Esophagus muscularis mucosa (tissue), 4 donors: Measurements from ENCODE around the gene KCNN2.

Experiments used
- CTCF ChIP-seq, 3 experiments: fragments of 200-600 bp in 2 of 3; fragments of 450-650 bp in 1 of 3; sonication (generic) in 2 of 3; IDR thresholded peaks; one replicate each; pipeline ENCODE4 v1.5.1; 2017 to 2019; ENCODE audit warnings: antibody characterized with exemption in 3 of 3, mild to moderate bottlenecking in 2 of 3, moderate library complexity in 1 of 3
- EP300 ChIP-seq: sonication (generic); formaldehyde crosslinking; IDR thresholded peaks from one replicate; pipeline ENCODE4 v1.6.1; 2017; ENCODE audit warnings: antibody characterized with exemption
- POLR2A ChIP-seq: fragments of 450-650 bp; IDR thresholded peaks from one replicate; pipeline ENCODE4 v1.6.1; 2017; ENCODE audit warnings: antibody characterized with exemption, moderate library complexity, mild to moderate bottlenecking, low read depth
- POLR2AphosphoS5 ChIP-seq, 2 donors: sonication (generic); formaldehyde crosslinking; IDR thresholded peaks; one replicate each; pipeline ENCODE4 v1.6.1; 2017; ENCODE audit warnings: antibody characterized with exemption in 2 of 2

GRCh38 chr5:114467171-114467570, 105.3 kb downstream of the KCNN2 start:
- TF ChIP-seq POLR2A: no peak
- TF ChIP-seq CTCF (IDR thresholded peaks at IDR 0.05): no peak
- no peak for TF ChIP-seq POLR2AphosphoS5 (IDR thresholded peaks at IDR 0.05)
- no peak for TF ChIP-seq EP300
